Stimulated activated CD8-positive, alpha-beta memory T cell treated with anti-CD3 and anti-CD28 coated beads, Interleukin-7, amount 100 ng/mL, for 1 hour (primary cell): ENCODE measurements around the gene PLA2G2E.

ENCODE experiments used
- DNase-seq, 2 donors: peaks; one replicate each; pipeline ENCODE4 v3.0.0-alpha.2; 2020; ENCODE audit warnings: low read depth in 2 of 2

PLA2G2E gene

GRCh38 chr1:19923137-19923952 is at the start of gene PLA2G2E:
Gene PLA2G2E (minus strand): TSS chr1:19923617. CDS start chr1:19923559, 58 bp downstream.
- no peak for DNase-seq

- no peak for DNase-seq
Observed at GRCh38 chr1:19971664-19972063, 48.2 kb upstream of the PLA2G2E start.

- no peak for DNase-seq
Observed at GRCh38 chr1:19969898-19970660, 46.7 kb upstream of the PLA2G2E start.

- no peak for DNase-seq
Observed at GRCh38 chr1:19967808-19968207, 44.4 kb upstream of the PLA2G2E start.

GRCh38 chr1:19964542-19964941 is 41.1 kb upstream of the PLA2G2E start:
- no peak for DNase-seq

GRCh38 chr1:19963636-19964035 is 40.2 kb upstream of the PLA2G2E start:
- no peak for DNase-seq

- DNase-seq: no peak
Observed at GRCh38 chr1:19960591-19960990, 37.2 kb upstream of the PLA2G2E start.

GRCh38 chr1:19957779-19958178 is 34.4 kb upstream of the PLA2G2E start:
- DNase-seq: no peak

GRCh38 chr1:19955534-19956170 is 32.2 kb upstream of the PLA2G2E start:
- no peak for DNase-seq

GRCh38 chr1:19954059-19954458 is 30.6 kb upstream of the PLA2G2E start:
- no peak for DNase-seq

- no peak for DNase-seq
Observed at GRCh38 chr1:19949016-19949415, 25.6 kb upstream of the PLA2G2E start.

- DNase-seq: no peak
Observed at GRCh38 chr1:19946971-19947370, 23.6 kb upstream of the PLA2G2E start.

- no peak for DNase-seq
Observed at GRCh38 chr1:19946331-19946751, 22.9 kb upstream of the PLA2G2E start.

GRCh38 chr1:19945914-19946313 is 22.5 kb upstream of the PLA2G2E start:
- DNase-seq: no peak

GRCh38 chr1:19942657-19943056 is 19.2 kb upstream of the PLA2G2E start:
- DNase-seq: no peak

GRCh38 chr1:19942088-19942487 is 18.7 kb upstream of the PLA2G2E start:
- DNase-seq: no peak

GRCh38 chr1:19941206-19941568 is 17.8 kb upstream of the PLA2G2E start:
- DNase-seq: no peak

GRCh38 chr1:19940486-19941205 is 17.2 kb upstream of the PLA2G2E start:
- DNase-seq: no peak

- DNase-seq: no peak
Observed at GRCh38 chr1:19938472-19938871, 15.1 kb upstream of the PLA2G2E start.

GRCh38 chr1:19936061-19936750 is 12.8 kb upstream of the PLA2G2E start:
- no peak for DNase-seq

GRCh38 chr1:19934336-19934735 is 10.9 kb upstream of the PLA2G2E start:
- DNase-seq: no peak
